IMR-90 (cell line): ENCODE results near the gene TSHZ1. TPM values are rescaled to one million over a fixed set of nuclear protein-coding genes. Genes with fewer than 3 reads are reported as not detected.

Source experiments
- ATAC-seq: fragments of 200-7000 bp; cut with Tn5 transposase; 2 replicates; pipeline ENCODE4 v1.9.1; 2020; ENCODE audit warnings: low read depth, mild to moderate bottlenecking, moderate library complexity
- BruUV-seq: library from RNA; stranded (reverse); fragments of 400-500 nt; replicated peaks from 2 replicates; lab custom pipeline; 2021; lab: Mats Ljungman, UMichigan
- CTCF ChIA-PET: fragments of 300-600 bp; formaldehyde crosslinking; extraction: SDS; loops from one replicate; lab custom pipeline; 2021; ENCODE audit warnings: antibody characterized with exemption; lab: Yijun Ruan, JAX
- POLR2A ChIA-PET: fragments of 300-600 bp; sonication (Branson Sonifier 250); formaldehyde crosslinking; loops from one replicate; lab custom pipeline; 2022; ENCODE audit warnings: antibody characterized with exemption; ENCODE audit not compliant: unreplicated experiment; lab: Charles Lee
- DNase-seq: peaks from one replicate; pipeline ENCODE4 v3.0.0; 2013
- H2AFZ ChIP-seq: replicated peaks from 2 replicates; pipeline ENCODE3; 2013; ENCODE audit warnings: low read length, mild to moderate bottlenecking; ENCODE audit not compliant: poor library complexity
- H2AK5ac ChIP-seq: 2 replicates; pipeline ENCODE4 v1.6.1; 2013; ENCODE audit warnings: low read depth, low read length, inconsistent platforms
- H2AK9ac ChIP-seq: replicated peaks from 2 replicates; pipeline ENCODE3; 2013; ENCODE audit warnings: mild to moderate bottlenecking, low read depth, low read length, moderate library complexity; ENCODE audit not compliant: poor library complexity
- H2BK120ac ChIP-seq: 2 replicates; pipeline ENCODE4 v1.6.1; 2013; ENCODE audit warnings: low read depth, low read length, inconsistent platforms
- H2BK15ac ChIP-seq: 3 replicates; pipeline ENCODE4 v1.6.1; 2013; ENCODE audit warnings: low read depth, low read length, inconsistent platforms
- H2BK20ac ChIP-seq: 2 replicates; pipeline ENCODE4 v1.6.1; 2013; ENCODE audit warnings: low read depth, mild to moderate bottlenecking, inconsistent platforms, low read length, moderate library complexity
- H2BK5ac ChIP-seq: 2 replicates; pipeline ENCODE4 v1.6.1; 2013; ENCODE audit warnings: mild to moderate bottlenecking, low read depth, low read length, inconsistent platforms; ENCODE audit not compliant: poor library complexity, severe bottlenecking
- H3K14ac ChIP-seq: replicated peaks from 2 replicates; pipeline ENCODE4 v1.6.1; 2013; ENCODE audit warnings: low read depth, low read length, inconsistent platforms
- H3K18ac ChIP-seq: 2 replicates; pipeline ENCODE4 v1.6.1; 2013; ENCODE audit warnings: low read depth, low read length, control low read depth
- H3K23ac ChIP-seq: 2 replicates; pipeline ENCODE4 v1.6.1; 2013; ENCODE audit warnings: low read depth, low read length, inconsistent platforms
- H3K27ac ChIP-seq: 2 replicates; pipeline ENCODE4 v1.5.1; 2013; ENCODE audit warnings: mild to moderate bottlenecking, control low read depth, low read length; ENCODE audit not compliant: insufficient read depth
- H3K27me3 ChIP-seq: 2 replicates; pipeline ENCODE4 v1.6.1; 2013; ENCODE audit warnings: low read length; ENCODE audit not compliant: control insufficient read depth, insufficient read depth
- H3K36me3 ChIP-seq: 2 replicates; pipeline ENCODE4 v1.6.1; 2013; ENCODE audit warnings: low read length, mixed read lengths; ENCODE audit not compliant: control insufficient read depth, insufficient read depth
- H3K4ac ChIP-seq: 2 replicates; pipeline ENCODE4 v1.6.1; 2013; ENCODE audit warnings: low read depth, low read length, inconsistent platforms
- H3K4me1 ChIP-seq: 2 replicates; pipeline ENCODE4 v1.6.1; 2013; ENCODE audit warnings: low read length, mixed read lengths; ENCODE audit not compliant: control insufficient read depth, insufficient read depth
- H3K4me2 ChIP-seq: 2 replicates; pipeline ENCODE4 v1.6.1; 2013; ENCODE audit warnings: low read depth, mild to moderate bottlenecking, control low read depth, low read length, moderate library complexity
- H3K4me3 ChIP-seq: 2 replicates; pipeline ENCODE4 v1.5.1; 2013; ENCODE audit warnings: low read depth, mild to moderate bottlenecking, control low read depth, low read length, moderate library complexity; ENCODE audit not compliant: insufficient read depth
- H3K56ac ChIP-seq: 2 replicates; pipeline ENCODE4 v1.6.1; 2013; ENCODE audit warnings: low read length, inconsistent platforms; ENCODE audit not compliant: insufficient read depth; ENCODE audit errors: extremely low read depth
- H3K79me1 ChIP-seq, 2 experiments: 2 replicates each; pipeline ENCODE4 v1.6.1; 2013; ENCODE audit warnings: low read length in 2 of 2, inconsistent platforms in 1 of 2, low read depth in 1 of 2
- H3K9ac ChIP-seq: 2 replicates; pipeline ENCODE4 v1.6.1; 2013; ENCODE audit warnings: low read depth, low read length, control low read depth
- H3K9me1 ChIP-seq: 2 replicates; pipeline ENCODE4 v1.6.1; 2013; ENCODE audit warnings: low read length, inconsistent platforms; ENCODE audit not compliant: insufficient read depth
- H3K9me3 ChIP-seq: 2 replicates; pipeline ENCODE4 v1.6.1; 2013; ENCODE audit warnings: low read length; ENCODE audit not compliant: control insufficient read depth, insufficient read depth
- H4K20me1 ChIP-seq: 2 replicates; pipeline ENCODE4 v1.6.1; 2013; ENCODE audit warnings: low read length, inconsistent platforms; ENCODE audit not compliant: insufficient read depth
- H4K5ac ChIP-seq: 2 replicates; pipeline ENCODE4 v1.6.1; 2013; ENCODE audit warnings: mild to moderate bottlenecking, low read depth, low read length, control low read depth
- H4K8ac ChIP-seq, 2 experiments: 2 replicates each; pipeline ENCODE4 v1.6.1; 2013; ENCODE audit warnings: low read depth in 2 of 2, low read length in 2 of 2, control low read depth in 1 of 2, inconsistent platforms in 1 of 2
- H4K91ac ChIP-seq: 2 replicates; pipeline ENCODE4 v1.6.1; 2013; ENCODE audit warnings: low read depth, low read length, inconsistent platforms; ENCODE audit not compliant: insufficient read depth
- CEBPB ChIP-seq: IDR thresholded peaks from 2 replicates; pipeline ENCODE4 v1.6.1; 2012; ENCODE audit warnings: low read depth, low read length, improper control_type of control experiment
- FOS ChIP-seq: fragments of 150-350 bp; IDR thresholded peaks from 2 replicates; pipeline ENCODE4 v1.6.1; 2016; ENCODE audit warnings: low read depth, low read length
- MXI1 ChIP-seq: IDR thresholded peaks from 2 replicates; pipeline ENCODE4 v1.6.1; 2012; ENCODE audit warnings: low read depth, mild to moderate bottlenecking, low read length, moderate library complexity, borderline replicate concordance
- POLR2A ChIP-seq: IDR thresholded peaks from 2 replicates; pipeline ENCODE4 v1.6.1; 2012; ENCODE audit warnings: mild to moderate bottlenecking, low read depth, low read length
- RAD21 ChIP-seq: IDR thresholded peaks from 2 replicates; pipeline ENCODE4 v1.6.1; 2012; ENCODE audit warnings: low read length, improper control_type of control experiment
- RCOR1 ChIP-seq: IDR thresholded peaks from 2 replicates; pipeline ENCODE4 v1.6.1; 2012; ENCODE audit warnings: mild to moderate bottlenecking, low read length, improper control_type of control experiment; ENCODE audit not compliant: insufficient replicate concordance
- RFX5 ChIP-seq: IDR thresholded peaks from 2 replicates; pipeline ENCODE4 v1.8.0; 2012; ENCODE audit warnings: low read depth, mild to moderate bottlenecking, low read length, moderate library complexity
- SMC3 ChIP-seq: fragments of 150-350 bp; IDR thresholded peaks from 2 replicates; pipeline ENCODE4 v1.6.1; 2016; ENCODE audit warnings: low read depth, mild to moderate bottlenecking, antibody characterized with exemption, low read length, moderate library complexity
- WGBS, 2 experiments: methylation state at CpG; one replicate each; pipeline versions ENCODE4 v1.1.5 to v1.1.7; 2013; ENCODE audit warnings: missing lambda C conversion rate in 2 of 2; ENCODE audit not compliant: insufficient read length in 1 of 2; ENCODE audit errors: extremely low coverage in 2 of 2; 5-methylcytosine and 5-hydroxymethylcytosine counted together
- dilution Hi-C: fragments of 300-500 bp; cut with HindIII; formaldehyde crosslinking; loops from one replicate; pipeline ENCODE4 v1.14.3; 2018; ENCODE audit warnings: low sequenced_read_pairs; ENCODE audit not compliant: unreplicated experiment
- in situ Hi-C: fragments of 300-500 bp; cut with MboI; formaldehyde crosslinking; loops from 3 replicates; pipeline ENCODE4 v1.14.3; 2019; ENCODE audit warnings: low sequenced_read_pairs, inconsistent platforms, mixed read lengths
- intact Hi-C: fragments of 100-400 bp; cut with micrococcal nuclease; formaldehyde crosslinking; loops from 2 replicates; pipeline ENCODE4 v1.10.0; 2022
- polyA plus RNA-seq, 3 experiments: library from polyadenylated mRNA; depleted of rRNA; stranded (reverse); fragments of >200 nt; gene quantifications; 2 replicates each; pipeline ENCODE4 v1.2.3, GENCODE V29; 2012; ENCODE audit warnings: low replicate concordance in 1 of 3
- total RNA-seq: library from RNA; depleted of rRNA; stranded (reverse); fragments of >200 nt; gene quantifications from 2 replicates; pipeline ENCODE4 v1.2.3, GENCODE V29; 2012
- TF ChIP-seq, protein P1 (sequence below): fragments of 150-350 bp; IDR thresholded peaks from 2 replicates; pipeline ENCODE4 v1.6.1; 2016; ENCODE audit warnings: low read depth, mild to moderate bottlenecking, low read length, moderate library complexity, borderline replicate concordance
- TF ChIP-seq, protein P2 (sequence below): fragments of 150-350 bp; IDR thresholded peaks from 2 replicates; pipeline ENCODE4 v1.6.1; 2017; ENCODE audit warnings: mild to moderate bottlenecking, antibody characterized with exemption, low read length, low read depth
- TF ChIP-seq, protein P3 (sequence below): conservative IDR thresholded peaks from 2 replicates; pipeline ENCODE4 v1.5.1; 2012; ENCODE audit warnings: mild to moderate bottlenecking, low read depth, low read length, improper control_type of control experiment

TSHZ1 gene
- total and polyA plus RNA-seq, 2 of the 4 experiments (the other 2 are of a cell fraction): 7.1 to 10.0 TPM

DNA sequence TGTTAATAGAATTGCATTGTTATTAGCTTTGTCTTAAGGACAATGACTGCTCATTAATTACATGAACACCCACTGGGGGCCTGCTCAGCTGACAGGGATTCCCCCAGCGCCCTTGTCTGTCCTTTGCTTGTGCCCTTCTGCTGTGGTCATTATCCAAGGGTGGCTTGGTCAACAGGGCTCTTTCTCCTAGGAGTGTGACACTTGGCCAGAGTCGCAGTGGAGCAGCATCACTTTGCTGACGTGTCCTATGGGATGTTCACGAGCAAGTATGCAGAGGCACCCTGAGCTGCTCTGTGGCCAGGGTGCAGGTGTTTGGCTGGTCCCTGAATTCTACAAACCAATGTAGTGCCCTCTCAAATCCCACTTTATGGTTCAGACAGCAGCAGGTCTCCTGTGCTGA is 47.6 kb upstream of the TSHZ1 start:
- Histone ChIP-seq H3K27me3 (peaks cover 21% of the 10 kb centered on the region), H3K27ac (no peak overlapping the region), H4K91ac (no peak overlapping the region), H3K9ac (no peak overlapping the region), H2AK5ac (no peak overlapping the region), H3K14ac (no peak overlapping the region), H3K4me3 (no peak overlapping the region), H3K4me1 (peaks cover 1% of the 10 kb centered on the region; the same call in 1 of the 2 replicates), H3K18ac (no peak overlapping the region), H4K8ac (no peak overlapping the region), H2AFZ (no peak overlapping the region), H2BK20ac (no peak overlapping the region), H3K9me1 (peaks cover 2% of the 10 kb centered on the region; the same call in 1 of the 2 replicates), H3K4me2 (no peak overlapping the region), H3K4ac (no peak overlapping the region), H2BK15ac (no peak overlapping the region), H3K23ac (no peak overlapping the region), H4K5ac (no peak overlapping the region), H3K79me1 (no peaks in the 10 kb centered on the region), H3K56ac (no peak overlapping the region), H4K20me1 (no peaks in the 10 kb centered on the region), H2BK5ac (no peak overlapping the region), H2BK120ac (no peak overlapping the region), H2AK9ac (no peak overlapping the region), H3K36me3 (no peaks in the 10 kb centered on the region), H3K9me3 (peaks cover 8% of the 10 kb centered on the region; the same call in 1 of the 2 replicates)
- intact Hi-C loops: no loop called here
- in situ Hi-C loops: no loop called here
- ChIA-PET CTCF (no interaction called here), POLR2A (no interaction called here)
- 71% methylated on average over 1 of the region's 4 CpGs; no CpG with 5 or more reads in 1 of the 2 experiments for WGBS, 2 experiments
- BruUV-seq: no TSS peak
- TF ChIP-seq MXI1 (no peak), SMC3 (no peak), RAD21 (no peak), FOS (no peak), CEBPB (no peak), RFX5 (no peak), RCOR1 (no peak), POLR2A (no peak)
- TF ChIP-seq, protein P1, sequence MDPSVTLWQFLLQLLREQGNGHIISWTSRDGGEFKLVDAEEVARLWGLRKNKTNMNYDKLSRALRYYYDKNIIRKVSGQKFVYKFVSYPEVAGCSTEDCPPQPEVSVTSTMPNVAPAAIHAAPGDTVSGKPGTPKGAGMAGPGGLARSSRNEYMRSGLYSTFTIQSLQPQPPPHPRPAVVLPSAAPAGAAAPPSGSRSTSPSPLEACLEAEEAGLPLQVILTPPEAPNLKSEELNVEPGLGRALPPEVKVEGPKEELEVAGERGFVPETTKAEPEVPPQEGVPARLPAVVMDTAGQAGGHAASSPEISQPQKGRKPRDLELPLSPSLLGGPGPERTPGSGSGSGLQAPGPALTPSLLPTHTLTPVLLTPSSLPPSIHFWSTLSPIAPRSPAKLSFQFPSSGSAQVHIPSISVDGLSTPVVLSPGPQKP: no peak
- TF ChIP-seq, protein P2, sequence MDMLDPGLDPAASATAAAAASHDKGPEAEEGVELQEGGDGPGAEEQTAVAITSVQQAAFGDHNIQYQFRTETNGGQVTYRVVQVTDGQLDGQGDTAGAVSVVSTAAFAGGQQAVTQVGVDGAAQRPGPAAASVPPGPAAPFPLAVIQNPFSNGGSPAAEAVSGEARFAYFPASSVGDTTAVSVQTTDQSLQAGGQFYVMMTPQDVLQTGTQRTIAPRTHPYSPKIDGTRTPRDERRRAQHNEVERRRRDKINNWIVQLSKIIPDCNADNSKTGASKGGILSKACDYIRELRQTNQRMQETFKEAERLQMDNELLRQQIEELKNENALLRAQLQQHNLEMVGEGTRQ: no peak
- TF ChIP-seq, protein P3, sequence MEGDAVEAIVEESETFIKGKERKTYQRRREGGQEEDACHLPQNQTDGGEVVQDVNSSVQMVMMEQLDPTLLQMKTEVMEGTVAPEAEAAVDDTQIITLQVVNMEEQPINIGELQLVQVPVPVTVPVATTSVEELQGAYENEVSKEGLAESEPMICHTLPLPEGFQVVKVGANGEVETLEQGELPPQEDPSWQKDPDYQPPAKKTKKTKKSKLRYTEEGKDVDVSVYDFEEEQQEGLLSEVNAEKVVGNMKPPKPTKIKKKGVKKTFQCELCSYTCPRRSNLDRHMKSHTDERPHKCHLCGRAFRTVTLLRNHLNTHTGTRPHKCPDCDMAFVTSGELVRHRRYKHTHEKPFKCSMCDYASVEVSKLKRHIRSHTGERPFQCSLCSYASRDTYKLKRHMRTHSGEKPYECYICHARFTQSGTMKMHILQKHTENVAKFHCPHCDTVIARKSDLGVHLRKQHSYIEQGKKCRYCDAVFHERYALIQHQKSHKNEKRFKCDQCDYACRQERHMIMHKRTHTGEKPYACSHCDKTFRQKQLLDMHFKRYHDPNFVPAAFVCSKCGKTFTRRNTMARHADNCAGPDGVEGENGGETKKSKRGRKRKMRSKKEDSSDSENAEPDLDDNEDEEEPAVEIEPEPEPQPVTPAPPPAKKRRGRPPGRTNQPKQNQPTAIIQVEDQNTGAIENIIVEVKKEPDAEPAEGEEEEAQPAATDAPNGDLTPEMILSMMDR: no peak
- DNase-seq (no peak), ATAC-seq (no peak)
- dilution Hi-C loops: no loop called here
